ENCODE results near the gene EIF2B5.

DNA sequence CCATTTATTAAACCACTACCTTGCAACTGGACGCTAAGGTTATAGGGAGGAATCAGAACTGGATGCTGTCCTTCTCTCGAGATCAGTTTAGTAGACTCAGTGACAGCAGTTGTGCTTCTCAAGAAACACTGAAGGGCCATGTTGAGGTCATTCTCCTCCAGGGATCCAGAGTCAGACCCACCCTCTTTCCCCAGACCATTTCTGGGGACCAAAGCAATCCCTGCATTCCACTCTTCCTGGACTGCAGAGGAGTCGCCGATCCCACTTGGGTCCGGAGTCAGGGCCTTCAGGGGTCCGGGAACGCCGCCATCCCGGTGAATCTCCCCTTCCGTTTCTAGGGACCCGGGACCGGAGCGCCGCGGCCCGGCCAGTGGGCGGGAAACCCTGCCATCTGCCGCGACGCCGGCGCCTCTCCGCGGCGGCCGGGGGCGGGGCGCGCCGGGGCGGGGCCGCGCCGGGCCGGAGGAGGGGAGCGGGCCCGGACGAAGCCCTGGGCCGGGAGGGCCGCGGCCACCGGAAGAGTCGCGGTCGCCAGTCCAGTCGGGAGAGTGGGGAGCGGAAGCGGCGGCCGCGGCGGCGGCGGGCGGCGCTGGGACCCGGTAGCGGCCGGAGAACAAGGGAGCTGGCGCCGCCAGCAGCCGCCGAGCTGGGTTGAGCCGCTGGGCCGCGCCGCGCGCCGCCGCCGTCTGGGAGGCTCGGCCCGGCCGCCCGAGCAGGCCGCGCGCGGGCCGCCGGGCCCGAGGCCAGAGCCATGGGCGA, 19.9 kb downstream of the EIF2B5 start, which contains the start of gene DVL3:
- TF ChIP-seq, protein P1, sequence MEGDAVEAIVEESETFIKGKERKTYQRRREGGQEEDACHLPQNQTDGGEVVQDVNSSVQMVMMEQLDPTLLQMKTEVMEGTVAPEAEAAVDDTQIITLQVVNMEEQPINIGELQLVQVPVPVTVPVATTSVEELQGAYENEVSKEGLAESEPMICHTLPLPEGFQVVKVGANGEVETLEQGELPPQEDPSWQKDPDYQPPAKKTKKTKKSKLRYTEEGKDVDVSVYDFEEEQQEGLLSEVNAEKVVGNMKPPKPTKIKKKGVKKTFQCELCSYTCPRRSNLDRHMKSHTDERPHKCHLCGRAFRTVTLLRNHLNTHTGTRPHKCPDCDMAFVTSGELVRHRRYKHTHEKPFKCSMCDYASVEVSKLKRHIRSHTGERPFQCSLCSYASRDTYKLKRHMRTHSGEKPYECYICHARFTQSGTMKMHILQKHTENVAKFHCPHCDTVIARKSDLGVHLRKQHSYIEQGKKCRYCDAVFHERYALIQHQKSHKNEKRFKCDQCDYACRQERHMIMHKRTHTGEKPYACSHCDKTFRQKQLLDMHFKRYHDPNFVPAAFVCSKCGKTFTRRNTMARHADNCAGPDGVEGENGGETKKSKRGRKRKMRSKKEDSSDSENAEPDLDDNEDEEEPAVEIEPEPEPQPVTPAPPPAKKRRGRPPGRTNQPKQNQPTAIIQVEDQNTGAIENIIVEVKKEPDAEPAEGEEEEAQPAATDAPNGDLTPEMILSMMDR (IDR thresholded peaks at IDR 0.05 in 4 of 5, conservative IDR thresholded peaks at IDR 0.05 in 1 of 5): no peak
- TF ChIP-seq POLR2A (IDR thresholded peaks at IDR 0.05): peak; percentile 52 to 78
